Transverse colon (tissue), 4 donors: ENCODE data around the gene ZNF804A. TPM values are rescaled to one million over a fixed set of nuclear protein-coding genes. Genes with fewer than 3 reads are reported as not detected.

Experiments used
- DNase-seq: peaks from one replicate; pipeline ENCODE4 v3.0.0-alpha.2; 2019
- H3K27ac ChIP-seq, 4 donors: fragments of 200-600 bp; sonication (generic); 2 replicates each; pipeline ENCODE4 v1.5.1; 2016 to 2018; ENCODE audit warnings: inconsistent platforms in 4 of 4
- H3K27me3 ChIP-seq: fragments of 200-600 bp; sonication (generic); 2 replicates; pipeline ENCODE4 v1.5.1; 2017; ENCODE audit warnings: inconsistent platforms
- H3K36me3 ChIP-seq, 4 donors: fragments of 200-600 bp; sonication (generic); 2 replicates each; pipeline ENCODE4 v1.5.1; 2017 to 2019; ENCODE audit warnings: inconsistent platforms in 4 of 4
- H3K4me1 ChIP-seq, 4 donors: fragments of 200-600 bp; sonication (generic); 2 replicates each; pipeline ENCODE4 v1.5.1; 2017 to 2020; ENCODE audit warnings: inconsistent platforms in 4 of 4
- H3K4me3 ChIP-seq, 4 donors: fragments of 200-600 bp; sonication (generic); 1 replicate in 1 of 4; 2 replicates in 3 of 4; pipeline versions ENCODE4 v1.5.1 to v1.6.1; 2017 to 2019; ENCODE audit warnings: inconsistent platforms in 4 of 4
- H3K9me3 ChIP-seq, 2 donors: fragments of 200-600 bp; sonication (generic); 2 replicates each; pipeline ENCODE4 v1.5.1; 2017 to 2019; ENCODE audit warnings: inconsistent platforms in 2 of 2
- CTCF ChIP-seq, 5 experiments: fragments of 200-600 bp in 3 of 5; fragments of 450-650 bp in 2 of 5; sonication (generic) in 3 of 5; IDR thresholded peaks; 1 replicate in 2 of 5; 2 replicates in 3 of 5; pipeline ENCODE4 v1.5.1; 2016 to 2017; ENCODE audit warnings: antibody characterized with exemption in 5 of 5, inconsistent platforms in 3 of 5, mild to moderate bottlenecking in 2 of 5, moderate library complexity in 1 of 5
- EP300 ChIP-seq: sonication (generic); formaldehyde crosslinking; IDR thresholded peaks from one replicate; pipeline ENCODE4 v1.6.1; 2017; ENCODE audit warnings: antibody characterized with exemption, low read depth
- POLR2A ChIP-seq: fragments of 450-650 bp; IDR thresholded peaks from one replicate; pipeline ENCODE4 v1.6.1; 2016; ENCODE audit warnings: antibody characterized with exemption, mild to moderate bottlenecking, moderate library complexity
- POLR2AphosphoS5 ChIP-seq, 3 donors: sonication (generic); formaldehyde crosslinking; IDR thresholded peaks; one replicate each; pipeline ENCODE4 v1.6.1; 2016; ENCODE audit warnings: antibody characterized with exemption in 3 of 3
- WGBS, 2 donors: methylation state at CpG; one replicate each; pipeline ENCODE4 v1.1.5; 2018; ENCODE audit warnings: low coverage in 1 of 2; 5-methylcytosine and 5-hydroxymethylcytosine counted together
- in situ Hi-C, 4 donors: fragments of 200-750 bp; cut with MboI; loops; one replicate each; pipeline versions ENCODE4 v1.15.0 to v1.15.1; 2017; ENCODE audit warnings: low sequenced_read_pairs in 3 of 4, low pct_ligation_motif_present in 1 of 4, low pct_unique_long_range_greater_than_20kb in 1 of 4
- intact Hi-C: fragments of 100-400 bp; cut with DNase I; formaldehyde crosslinking; loops from one replicate; pipeline ENCODE4 v1.15.1; 2023; ENCODE audit warnings: low total_unique reads
- total RNA-seq, 4 donors: library from RNA; depleted of rRNA; stranded (reverse); fragments of >200 nt; gene quantifications; one replicate each; pipeline ENCODE4 v1.1.0, GENCODE V29; 2016

Gene ZNF804A
- total RNA-seq, 4 donors from 2014 or later, result 0.16 to 1.5 (median 0.70) TPM

GRCh38 chr2:184847331-184847730 is 249.0 kb downstream of the ZNF804A start:
- H3K27me3 ChIP-seq, result no peaks in the 10 kb centered on the region
- H3K9me3 ChIP-seq, result no peaks in the 10 kb centered on the region
- in situ Hi-C loops, result no loop called here
- intact Hi-C loops, result no loop called here
- no peaks in the 10 kb centered on the region for H3K36me3 ChIP-seq
- H3K27ac ChIP-seq, result no peak overlapping the region
- TF ChIP-seq POLR2AphosphoS5 (IDR thresholded peaks at IDR 0.05), result no peak
- TF ChIP-seq CTCF (IDR thresholded peaks at IDR 0.05), result no peak
- TF ChIP-seq POLR2A, result no peak
- TF ChIP-seq EP300, result no peak
- 31 to 55% methylated on average over 2 of the region's 2 CpGs for WGBS, 2 donors
- no peaks in the 10 kb centered on the region for H3K4me1 ChIP-seq
- no peak overlapping the region for H3K4me3 ChIP-seq
- no peak for DNase-seq

- no peaks in the 10 kb centered on the region for H3K9me3 ChIP-seq
- no peak for DNase-seq
- H3K27me3 ChIP-seq, result no peaks in the 10 kb centered on the region
- H3K27ac ChIP-seq, result no peak overlapping the region
- TF ChIP-seq CTCF (IDR thresholded peaks at IDR 0.05) (no peak), POLR2AphosphoS5 (IDR thresholded peaks at IDR 0.05) (no peak), EP300 (no peak), POLR2A (no peak)
- no peaks in the 10 kb centered on the region for H3K4me1 ChIP-seq
- no peaks in the 10 kb centered on the region for H3K36me3 ChIP-seq
- H3K4me3 ChIP-seq, result no peak overlapping the region
- intact Hi-C loops, result no loop called here
- in situ Hi-C loops, result no loop called here
Observed at GRCh38 chr2:184849516-184849915, 251.2 kb downstream of the ZNF804A start.

- Histone ChIP-seq H3K27ac (no peak overlapping the region), H3K4me1 (no peaks in the 10 kb centered on the region), H3K4me3 (no peak overlapping the region), H3K36me3 (no peaks in the 10 kb centered on the region), H3K27me3 (no peaks in the 10 kb centered on the region), H3K9me3 (no peaks in the 10 kb centered on the region)
- TF ChIP-seq EP300, result no peak
- TF ChIP-seq POLR2AphosphoS5 (IDR thresholded peaks at IDR 0.05), result no peak
- no peak for TF ChIP-seq POLR2A
- no peak for TF ChIP-seq CTCF (IDR thresholded peaks at IDR 0.05)
- intact Hi-C loops (no loop called here), in situ Hi-C loops (no loop called here)
- DNase-seq, result no peak
- 67 to 71% methylated on average over 1 of the region's 1 CpG for WGBS, 2 donors
Observed at GRCh38 chr2:184851576-184851975, 253.2 kb downstream of the ZNF804A start.

- H3K27ac ChIP-seq, result no peak overlapping the region
- in situ Hi-C loops (no loop called here), intact Hi-C loops (no loop called here)
- no peak overlapping the region for H3K4me3 ChIP-seq
- no peak for DNase-seq
- no peaks in the 10 kb centered on the region for H3K4me1 ChIP-seq
- H3K36me3 ChIP-seq, result no peaks in the 10 kb centered on the region
- peaks cover 7 to 14% of the 10 kb centered on the region in 2 donors for H3K9me3 ChIP-seq
- TF ChIP-seq POLR2AphosphoS5 (IDR thresholded peaks at IDR 0.05) (no peak), POLR2A (no peak), CTCF (IDR thresholded peaks at IDR 0.05) (no peak), EP300 (no peak)
- no peaks in the 10 kb centered on the region for H3K27me3 ChIP-seq
Observed at GRCh38 chr2:184859187-184859586, 260.9 kb downstream of the ZNF804A start.
